Gastroesophageal sphincter (tissue), 3 donors: ENCODE measurements around the gene LINS1.

Source experiments
- EP300 ChIP-seq: sonication (generic); formaldehyde crosslinking; IDR thresholded peaks from one replicate; pipeline ENCODE4 v1.6.1; 2017; ENCODE audit warnings: antibody characterized with exemption, mild to moderate bottlenecking
- POLR2A ChIP-seq, 2 donors: fragments of 450-650 bp; IDR thresholded peaks; one replicate each; pipeline ENCODE4 v1.6.1; 2017; ENCODE audit warnings: antibody characterized with exemption in 2 of 2, mild to moderate bottlenecking in 2 of 2, moderate library complexity in 1 of 2
- POLR2AphosphoS5 ChIP-seq: sonication (generic); formaldehyde crosslinking; IDR thresholded peaks from one replicate; pipeline ENCODE4 v1.6.1; 2017; ENCODE audit warnings: antibody characterized with exemption
- TF ChIP-seq, protein P1 (sequence below), 4 experiments: fragments of 200-600 bp in 2 of 4; fragments of 450-650 bp in 2 of 4; sonication (generic) in 1 of 4; IDR thresholded peaks; one replicate each; pipeline ENCODE4 v1.5.1; 2017 to 2019; ENCODE audit warnings: antibody characterized with exemption in 4 of 4, mild to moderate bottlenecking in 2 of 4, moderate library complexity in 2 of 4

DNA sequence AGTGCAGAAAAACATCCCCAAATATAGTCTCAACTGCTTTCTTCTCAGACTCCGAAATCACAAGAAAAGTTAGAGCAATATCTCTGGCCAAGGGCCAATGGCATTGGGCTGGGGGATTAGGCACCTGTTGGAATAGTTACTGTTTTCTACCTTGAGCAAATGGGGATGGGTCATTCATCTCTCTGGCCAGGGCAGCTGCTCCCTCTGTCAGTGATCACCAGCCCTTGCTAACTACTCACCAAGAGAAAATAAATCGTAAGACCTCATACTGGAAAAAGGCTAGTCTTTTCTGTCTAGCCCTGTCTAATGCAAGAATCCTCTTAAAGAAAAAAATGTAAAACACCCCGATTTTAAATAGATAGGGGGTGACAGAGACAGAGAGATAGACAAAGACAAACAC lies 84.1 kb downstream of the LINS1 start:
- TF ChIP-seq POLR2AphosphoS5, result no peak
- TF ChIP-seq POLR2A (IDR thresholded peaks at IDR 0.05), result no peak
- no peak for TF ChIP-seq EP300
- TF ChIP-seq, protein P1, sequence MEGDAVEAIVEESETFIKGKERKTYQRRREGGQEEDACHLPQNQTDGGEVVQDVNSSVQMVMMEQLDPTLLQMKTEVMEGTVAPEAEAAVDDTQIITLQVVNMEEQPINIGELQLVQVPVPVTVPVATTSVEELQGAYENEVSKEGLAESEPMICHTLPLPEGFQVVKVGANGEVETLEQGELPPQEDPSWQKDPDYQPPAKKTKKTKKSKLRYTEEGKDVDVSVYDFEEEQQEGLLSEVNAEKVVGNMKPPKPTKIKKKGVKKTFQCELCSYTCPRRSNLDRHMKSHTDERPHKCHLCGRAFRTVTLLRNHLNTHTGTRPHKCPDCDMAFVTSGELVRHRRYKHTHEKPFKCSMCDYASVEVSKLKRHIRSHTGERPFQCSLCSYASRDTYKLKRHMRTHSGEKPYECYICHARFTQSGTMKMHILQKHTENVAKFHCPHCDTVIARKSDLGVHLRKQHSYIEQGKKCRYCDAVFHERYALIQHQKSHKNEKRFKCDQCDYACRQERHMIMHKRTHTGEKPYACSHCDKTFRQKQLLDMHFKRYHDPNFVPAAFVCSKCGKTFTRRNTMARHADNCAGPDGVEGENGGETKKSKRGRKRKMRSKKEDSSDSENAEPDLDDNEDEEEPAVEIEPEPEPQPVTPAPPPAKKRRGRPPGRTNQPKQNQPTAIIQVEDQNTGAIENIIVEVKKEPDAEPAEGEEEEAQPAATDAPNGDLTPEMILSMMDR (IDR thresholded peaks at IDR 0.05), result no peak
